Pancreas (tissue), 10 donors: ENCODE measurements around the gene NUP210. TPM values are rescaled to one million over a fixed set of nuclear protein-coding genes. Genes with fewer than 3 reads are reported as not detected.
A peak's percentile ranks its signal among the peaks of the same experiment; 100 is the strongest.

Source experiments
- ATAC-seq, 4 donors: fragments of 200-7000 bp; cut with Tn5 transposase; one replicate each; pipeline versions ENCODE4 v1.8.0 to v1.9.1; 2020; ENCODE audit warnings: mild to moderate bottlenecking in 4 of 4, moderate library complexity in 4 of 4
- DNase-seq, 6 donors: peaks; one replicate each; pipeline ENCODE4 v3.0.0-alpha.2; 2020
- FAIRE-seq: peaks from 2 replicates; lab custom pipeline; 2012; peaks lifted over from hg19 to GRCh38; lab: Jason Lieb, UNC
- H3K27ac ChIP-seq, 4 donors: fragments of 200-600 bp; sonication (generic); 1 replicate in 3 of 4; 2 replicates in 1 of 4; pipeline versions ENCODE4 v1.5.0 to v1.8.0; 2020
- H3K27me3 ChIP-seq, 4 donors: fragments of 200-600 bp; one replicate each; pipeline ENCODE4 v1.8.0; 2021
- H3K36me3 ChIP-seq, 3 donors: fragments of 200-600 bp; sonication (generic) in 1 of 3; one replicate each; pipeline versions ENCODE4 v1.5.0 to v1.8.0; 2020 to 2021
- H3K4me1 ChIP-seq, 3 donors: fragments of 200-600 bp; one replicate each; pipeline ENCODE4 v1.8.0; 2021
- H3K4me3 ChIP-seq, 4 donors: fragments of 200-600 bp; sonication (generic) in 2 of 4; one replicate each; pipeline versions ENCODE4 v1.5.0 to v1.8.0; 2020 to 2021
- H3K9me3 ChIP-seq, 4 donors: fragments of 200-600 bp; one replicate each; pipeline ENCODE4 v1.8.0; 2021
- WGBS, 2 donors: extraction: QIAGEN DNeasy Blood & Tissue Kit; methylation state at CpG; one replicate each; pipeline ENCODE4 v1.1.7; 2013; 5-methylcytosine and 5-hydroxymethylcytosine counted together
- intact Hi-C, 3 donors: fragments of 100-400 bp; cut with DNase I; formaldehyde crosslinking; loops; one replicate each; pipeline versions ENCODE4 v1.11.1 to v1.14.2; 2022
- polyA plus RNA-seq, 2 donors: library from polyadenylated mRNA; stranded (reverse); fragments of 200-250 nt; gene quantifications; one replicate each; pipeline ENCODE4 v1.2.3, GENCODE V29; 2013
- total RNA-seq, 6 donors: library from RNA; stranded (reverse); fragmentation: NEBNext Ultra II Directional in 4 of 6; extraction: Animal tissue kit (Norgen Biotek cat#: 25700) in 4 of 6; gene quantifications; one replicate each; pipeline versions ENCODE4 v1.2.1 to v1.2.4, GENCODE V29; 2021 to 2023
- TF ChIP-seq, protein P1 (sequence below), 4 donors: fragments of 200-600 bp; sonication (generic) in 3 of 4; IDR thresholded peaks; one replicate each; pipeline versions ENCODE4 v1.5.0 to v1.8.0; 2021; ENCODE audit warnings: antibody characterized with exemption in 4 of 4
- donor health status: healthy with polysubstance abuse.
- donor health status: DM: no; HTN: no; CAD: no; lungs with moderate emphysema.
- donor health status: DM: no; HTN: no; CAD: no.
- donor health status: control.
- donor health status: control.
- donor health status: Bipolar disorder and iron deficiency.
- donor health status: DM: yes; HTN: yes; CAD: no.
- donor health status: DM: no; HTN: no; CAD: no.
- donor health status: DM: no; HTN: no; CAD: no.
- donor health status: DM: yes; HTN: yes; CAD: no.

NUP210 gene
- total and polyA plus RNA-seq, 8 donors = 7.6 to 12.5 (median 9.8) TPM

DNA sequence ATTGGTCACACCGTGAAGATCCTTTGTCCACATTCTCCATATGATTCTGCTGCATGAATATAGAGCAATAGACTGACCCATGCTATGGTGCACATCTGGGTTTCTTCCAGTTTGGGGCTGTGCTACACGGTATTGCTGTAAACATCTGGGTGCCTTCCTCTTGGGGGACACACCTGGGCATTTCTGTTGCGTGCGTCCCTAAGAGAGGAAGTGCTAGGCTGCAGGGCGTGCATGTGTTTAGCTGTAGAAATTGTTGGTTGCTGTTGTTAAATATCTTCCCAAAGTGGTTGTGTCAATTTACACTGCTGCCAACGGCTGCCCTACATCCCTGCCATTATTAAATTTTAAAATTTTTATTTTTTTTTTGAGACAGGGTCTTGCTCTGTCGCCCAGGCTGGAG is 52.4 kb downstream of the NUP210 start:
- Histone ChIP-seq H3K9me3 (no peaks in the 10 kb centered on the region), H3K27ac (no peak overlapping the region), H3K27me3 (no peaks in the 10 kb centered on the region), H3K4me3 (no peak overlapping the region), H3K36me3 (peaks cover 0 to 20% (median 0%) of the 10 kb centered on the region in 3 donors), H3K4me1 (no peaks in the 10 kb centered on the region)
- DNase-seq = no peak
- no peak for FAIRE-seq
- no peak for ATAC-seq
- intact Hi-C loops = no loop called here
- WGBS, 2 donors = 80 to 93% methylated on average over 7 of the region's 7 CpGs
- TF ChIP-seq, protein P1, sequence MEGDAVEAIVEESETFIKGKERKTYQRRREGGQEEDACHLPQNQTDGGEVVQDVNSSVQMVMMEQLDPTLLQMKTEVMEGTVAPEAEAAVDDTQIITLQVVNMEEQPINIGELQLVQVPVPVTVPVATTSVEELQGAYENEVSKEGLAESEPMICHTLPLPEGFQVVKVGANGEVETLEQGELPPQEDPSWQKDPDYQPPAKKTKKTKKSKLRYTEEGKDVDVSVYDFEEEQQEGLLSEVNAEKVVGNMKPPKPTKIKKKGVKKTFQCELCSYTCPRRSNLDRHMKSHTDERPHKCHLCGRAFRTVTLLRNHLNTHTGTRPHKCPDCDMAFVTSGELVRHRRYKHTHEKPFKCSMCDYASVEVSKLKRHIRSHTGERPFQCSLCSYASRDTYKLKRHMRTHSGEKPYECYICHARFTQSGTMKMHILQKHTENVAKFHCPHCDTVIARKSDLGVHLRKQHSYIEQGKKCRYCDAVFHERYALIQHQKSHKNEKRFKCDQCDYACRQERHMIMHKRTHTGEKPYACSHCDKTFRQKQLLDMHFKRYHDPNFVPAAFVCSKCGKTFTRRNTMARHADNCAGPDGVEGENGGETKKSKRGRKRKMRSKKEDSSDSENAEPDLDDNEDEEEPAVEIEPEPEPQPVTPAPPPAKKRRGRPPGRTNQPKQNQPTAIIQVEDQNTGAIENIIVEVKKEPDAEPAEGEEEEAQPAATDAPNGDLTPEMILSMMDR (IDR thresholded peaks at IDR 0.05) = no peak

GRCh38 chr3:13365390-13366379 is 54.4 kb downstream of the NUP210 start:
- Histone ChIP-seq H3K27ac (no peak overlapping the region), H3K9me3 (no peaks in the 10 kb centered on the region), H3K4me1 (no peaks in the 10 kb centered on the region), H3K4me3 (no peak overlapping the region), H3K36me3 (peaks cover 0 to 10% (median 0%) of the 10 kb centered on the region in 3 donors), H3K27me3 (no peaks in the 10 kb centered on the region)
- TF ChIP-seq, protein P1 (IDR thresholded peaks at IDR 0.05) = no peak
- ATAC-seq = no peak
- intact Hi-C loops = no loop called here
- WGBS, 2 donors = 96 to 97% methylated on average over 24 of the region's 24 CpGs
- FAIRE-seq = no peak
- DNase-seq = no peak

DNA sequence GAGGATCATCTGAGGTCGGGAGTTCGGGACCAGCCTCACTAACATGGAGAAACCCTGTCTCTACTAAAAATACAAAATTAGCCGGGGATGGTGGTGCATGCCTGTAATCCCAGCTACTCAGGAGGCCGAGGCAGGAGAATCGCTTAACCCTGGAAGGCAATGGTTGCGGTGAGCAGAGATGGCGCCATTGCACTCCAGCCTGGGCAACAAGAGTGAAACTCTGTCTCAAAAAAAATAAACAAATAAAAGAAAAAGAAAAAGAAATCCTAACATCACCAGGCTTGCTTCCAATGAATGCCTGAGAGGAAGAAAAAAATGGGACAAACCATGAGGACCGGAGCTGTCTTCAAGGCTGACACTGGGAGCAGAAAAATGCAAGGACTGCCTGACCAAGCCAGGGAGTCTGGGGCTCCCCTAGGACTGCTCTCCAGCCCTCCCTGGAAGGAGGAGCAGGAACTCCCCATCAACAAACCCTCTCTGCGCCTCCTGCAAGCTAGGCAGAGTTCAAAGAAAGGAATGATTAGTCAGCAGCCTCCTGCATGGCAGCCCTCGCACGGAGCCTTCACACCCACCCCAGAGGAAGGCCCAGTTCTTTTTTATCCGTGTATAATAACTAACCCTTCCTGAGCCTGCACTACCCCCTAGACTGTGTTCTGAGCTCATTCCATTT is 55.4 kb downstream of the NUP210 start:
- 89 to 91% methylated on average over 12 of the region's 12 CpGs for WGBS, 2 donors
- intact Hi-C loops = no loop called here
- Histone ChIP-seq H3K4me1 (no peaks in the 10 kb centered on the region), H3K9me3 (no peaks in the 10 kb centered on the region), H3K27ac (no peak overlapping the region), H3K4me3 (no peak overlapping the region), H3K36me3 (peaks cover 0 to 18% (median 0%) of the 10 kb centered on the region in 3 donors), H3K27me3 (no peaks in the 10 kb centered on the region)
- DNase-seq (no peak), FAIRE-seq (no peak), ATAC-seq (peak in 1 of 4 donors; percentile 12)
- TF ChIP-seq, protein P1 (IDR thresholded peaks at IDR 0.05) = no peak

- Histone ChIP-seq H3K27ac (no peak overlapping the region), H3K4me3 (no peak overlapping the region), H3K9me3 (no peaks in the 10 kb centered on the region), H3K4me1 (no peaks in the 10 kb centered on the region), H3K36me3 (peaks cover 0 to 30% (median 0%) of the 10 kb centered on the region in 3 donors), H3K27me3 (no peaks in the 10 kb centered on the region)
- WGBS, 2 donors = 94 to 98% methylated on average over 8 of the region's 8 CpGs
- TF ChIP-seq, protein P1 (IDR thresholded peaks at IDR 0.05) = no peak
- ATAC-seq = no peak
- intact Hi-C loops = no loop called here
- DNase-seq = no peak
- FAIRE-seq = no peak
These were observed 57.6 kb downstream of the NUP210 start for GRCh38 chr3:13362551-13362950.
